ENCODE data around the gene LCA5.

GRCh38 chr6:79544299-79544927, 7.2 kb upstream of the LCA5 start:
- TF ChIP-seq YY1 (IDR thresholded peaks at IDR 0.05; ENCODE audit: extremely low read depth, insufficient replicate concordance, low read depth, low read length) = no peak
- no peak for TF ChIP-seq POLR2AphosphoS5 (IDR thresholded peaks at IDR 0.05; ENCODE audit: low read depth, low read length)
- no peak for TF ChIP-seq REST (IDR thresholded peaks at IDR 0.05; ENCODE audit: low read depth)
- TF ChIP-seq, protein P1, sequence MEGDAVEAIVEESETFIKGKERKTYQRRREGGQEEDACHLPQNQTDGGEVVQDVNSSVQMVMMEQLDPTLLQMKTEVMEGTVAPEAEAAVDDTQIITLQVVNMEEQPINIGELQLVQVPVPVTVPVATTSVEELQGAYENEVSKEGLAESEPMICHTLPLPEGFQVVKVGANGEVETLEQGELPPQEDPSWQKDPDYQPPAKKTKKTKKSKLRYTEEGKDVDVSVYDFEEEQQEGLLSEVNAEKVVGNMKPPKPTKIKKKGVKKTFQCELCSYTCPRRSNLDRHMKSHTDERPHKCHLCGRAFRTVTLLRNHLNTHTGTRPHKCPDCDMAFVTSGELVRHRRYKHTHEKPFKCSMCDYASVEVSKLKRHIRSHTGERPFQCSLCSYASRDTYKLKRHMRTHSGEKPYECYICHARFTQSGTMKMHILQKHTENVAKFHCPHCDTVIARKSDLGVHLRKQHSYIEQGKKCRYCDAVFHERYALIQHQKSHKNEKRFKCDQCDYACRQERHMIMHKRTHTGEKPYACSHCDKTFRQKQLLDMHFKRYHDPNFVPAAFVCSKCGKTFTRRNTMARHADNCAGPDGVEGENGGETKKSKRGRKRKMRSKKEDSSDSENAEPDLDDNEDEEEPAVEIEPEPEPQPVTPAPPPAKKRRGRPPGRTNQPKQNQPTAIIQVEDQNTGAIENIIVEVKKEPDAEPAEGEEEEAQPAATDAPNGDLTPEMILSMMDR (IDR thresholded peaks at IDR 0.05 in 2 of 3, conservative IDR thresholded peaks at IDR 0.05 in 1 of 3; ENCODE audit: borderline replicate concordance in 1 of 3, insufficient read depth in 1 of 3, low read depth in 2 of 3, low read length in 2 of 3) = no peak
- no peak for TF ChIP-seq POLR2A (IDR thresholded peaks at IDR 0.05; ENCODE audit: borderline replicate concordance, extremely low read depth, insufficient read depth, insufficient read length)
- no peak for TF ChIP-seq EZH2 (IDR thresholded peaks at IDR 0.05)
- no peak for TF ChIP-seq JUND (IDR thresholded peaks at IDR 0.05)
- no peak for TF ChIP-seq SIN3A (IDR thresholded peaks at IDR 0.05; ENCODE audit: low read depth)
- no peak for TF ChIP-seq ZNF274 (IDR thresholded peaks at IDR 0.05; ENCODE audit: low read depth, low read length)
- TF ChIP-seq CBX3 (IDR thresholded peaks at IDR 0.05; ENCODE audit: low read depth) = no peak
- TF ChIP-seq EZH2phosphoT487 (IDR thresholded peaks at IDR 0.05; ENCODE audit: borderline replicate concordance) = no peak
- TF ChIP-seq CEBPB (IDR thresholded peaks at IDR 0.05; ENCODE audit: low read depth) = no peak
- TF ChIP-seq ZFX (IDR thresholded peaks at IDR 0.05) = no peak
